K562 (cell line): ENCODE data around the gene CYB5D1. TPM values are rescaled to one million over a fixed set of nuclear protein-coding genes. Genes with fewer than 3 reads are reported as not detected.

Experiments used
- ATAC-seq: fragments of 200-7000 bp; cut with Tn5 transposase; 3 replicates; pipeline ENCODE4 v1.9.1; 2020; ENCODE audit warnings: moderate library complexity
- BruUV-seq: library from RNA; stranded (reverse); fragments of 400-500 nt; replicated peaks from 2 replicates; lab custom pipeline; 2021; lab: Mats Ljungman, UMichigan
- CTCF ChIA-PET: fragments of 300-600 bp; formaldehyde crosslinking; extraction: SDS; loops from one replicate; lab custom pipeline; 2021; ENCODE audit warnings: low intra/inter-chr PET ratio; lab: Yijun Ruan, JAX
- POLR2A ChIA-PET: fragments of 300-600, 350-650 bp; sonication (Branson Sonifier 250); formaldehyde crosslinking; extraction: SDS; loops from one replicate; lab custom pipeline; 2021; ENCODE audit warnings: antibody characterized with exemption, inconsistent platforms; lab: Yijun Ruan, JAX
- DNase-seq, 4 experiments: peaks; one replicate each; pipeline versions ENCODE4 v3.0.0 to v3.0.0-alpha.2; 2011 to 2018; ENCODE audit warnings: low spot score in 3 of 4, mixed read lengths in 3 of 4; ENCODE audit errors: extremely low read depth in 1 of 4
- FAIRE-seq: peaks from 2 replicates; lab custom pipeline; 2011; peaks lifted over from hg19 to GRCh38; lab: Jason Lieb, UNC
- H2AFZ ChIP-seq: 2 replicates; pipeline ENCODE4 v1.6.0; 2011; ENCODE audit warnings: low read depth, low read length, control low read depth, inconsistent platforms
- H3K27ac ChIP-seq: fragments of 200-600 bp; 3 replicates; pipeline ENCODE4 v1.8.0; 2011; ENCODE audit warnings: low read depth, mild to moderate bottlenecking, control low read depth, inconsistent platforms, low read length, moderate library complexity, mixed read lengths; ENCODE audit errors: extremely low read depth
- H3K27me3 ChIP-seq, 2 experiments: fragments of 300-600 bp in 1 of 2; 2 replicates in 1 of 2; 3 replicates in 1 of 2; pipeline versions ENCODE4 v1.6.0 to v1.8.0; 2011; ENCODE audit warnings: inconsistent platforms in 2 of 2, low read length in 2 of 2, mild to moderate bottlenecking in 1 of 2, mixed read lengths in 1 of 2, moderate library complexity in 1 of 2; ENCODE audit not compliant: control insufficient read depth in 2 of 2, insufficient read depth in 2 of 2
- H3K36me3 ChIP-seq: fragments of 300-600 bp; 3 replicates; pipeline ENCODE4 v1.8.0; 2011; ENCODE audit warnings: mild to moderate bottlenecking, low read length, inconsistent platforms; ENCODE audit not compliant: control insufficient read depth, insufficient read depth
- H3K4me1 ChIP-seq, 2 experiments: fragments of 200-600 bp in 1 of 2; replicated peaks in 1 of 2; 2 replicates in 1 of 2; 3 replicates in 1 of 2; pipeline versions ENCODE4 v1.5.1 to v1.8.0; 2011; ENCODE audit warnings: inconsistent platforms in 2 of 2, low read length in 2 of 2, mild to moderate bottlenecking in 1 of 2, mixed read lengths in 1 of 2, moderate library complexity in 1 of 2; ENCODE audit not compliant: control insufficient read depth in 2 of 2, insufficient read depth in 2 of 2
- H3K4me2 ChIP-seq: 2 replicates; pipeline ENCODE4 v1.6.1; 2011; ENCODE audit warnings: low read length, control low read depth, inconsistent platforms, mixed read lengths; ENCODE audit not compliant: insufficient read depth
- H3K4me3 ChIP-seq: fragments of 200-600 bp; sonication (generic), shearing (Covaris generic); 2 replicates; pipeline ENCODE4 v1.5.1; 2016; ENCODE audit warnings: control low read depth, inconsistent platforms
- H3K79me2 ChIP-seq: fragments of 200-600 bp; 3 replicates; pipeline ENCODE4 v1.8.0; 2011; ENCODE audit warnings: low read length, inconsistent platforms; ENCODE audit not compliant: control insufficient read depth, insufficient read depth
- H3K9ac ChIP-seq, 2 experiments: 2 replicates each; pipeline versions ENCODE4 v1.6.0 to v1.6.1; 2011; ENCODE audit warnings: low read depth in 2 of 2, low read length in 2 of 2, control low read depth in 1 of 2, inconsistent platforms in 1 of 2, mild to moderate bottlenecking in 1 of 2, mixed read lengths in 1 of 2; ENCODE audit not compliant: insufficient read depth in 1 of 2
- H3K9me1 ChIP-seq: one replicate; pipeline ENCODE4 v1.6.0; 2011; ENCODE audit warnings: inconsistent platforms, mild to moderate bottlenecking, low read length, moderate library complexity; ENCODE audit not compliant: control insufficient read depth, insufficient read depth
- H3K9me3 ChIP-seq: replicated peaks from 2 replicates; pipeline ENCODE4 v1.5.1; 2011; ENCODE audit warnings: low read depth, low read length, inconsistent platforms; ENCODE audit not compliant: control insufficient read depth, insufficient read depth
- H4K20me1 ChIP-seq: replicated peaks from 2 replicates; pipeline ENCODE4 v1.6.1; 2011; ENCODE audit warnings: low read length, inconsistent platforms, mixed read lengths; ENCODE audit not compliant: control insufficient read depth, insufficient read depth
- E2F3 ChIP-seq: fragments of 250-450 bp; sonication (Bioruptor Pico); IDR thresholded peaks from 2 replicates; pipeline ENCODE4 v1.4.0; 2020; ENCODE audit warnings: mild to moderate bottlenecking
- ERF ChIP-seq: fragments of 450-650 bp; formaldehyde crosslinking; IDR thresholded peaks from 2 replicates; pipeline ENCODE4 v1.4.0; 2020; ENCODE audit warnings: mild to moderate bottlenecking, mixed read lengths
- MAFF ChIP-seq: IDR thresholded peaks from 2 replicates; pipeline ENCODE4 v1.6.1; 2012; ENCODE audit warnings: low read length, improper control_type of control experiment
- STAT5A ChIP-seq: IDR thresholded peaks from 2 replicates; pipeline ENCODE4 v1.6.1; 2012; ENCODE audit warnings: low read length, inconsistent platforms, borderline replicate concordance
- ZNF224 ChIP-seq: sonication (generic); formaldehyde crosslinking; IDR thresholded peaks from 2 replicates; pipeline ENCODE4 v1.8.0; 2022; ENCODE audit warnings: mild to moderate bottlenecking, missing genetic modification reagents
- ZNF583 ChIP-seq: fragments of 250-450 bp; sonication (Bioruptor Pico); IDR thresholded peaks from 2 replicates; pipeline ENCODE4 v1.4.0; 2020
- WGBS: fragments of 100-300 bp; shearing (Covaris generic); methylation state at CpG from one replicate; pipeline ENCODE4 v1.1.6; 2016; ENCODE audit warnings: low coverage, mixed read lengths; ENCODE audit not compliant: insufficient coverage; ENCODE audit errors: missing lambda C conversion rate; 5-methylcytosine and 5-hydroxymethylcytosine counted together
- in situ Hi-C: fragments of 300-500 bp; cut with MboI; formaldehyde crosslinking; loops from 4 replicates; pipeline ENCODE4 v1.15.0; 2018; ENCODE audit warnings: inconsistent platforms, mixed read lengths
- intact Hi-C: fragments of 100-400 bp; cut with micrococcal nuclease; formaldehyde crosslinking; loops from 2 replicates; pipeline ENCODE4 v1.14.2; 2022
- polyA plus RNA-seq, 8 experiments: library from polyadenylated mRNA; depleted of rRNA in 4 of 8; stranded (reverse) in 5 of 8; unstranded in 3 of 8; fragments of >200 nt; fragmentation: Nextera tagmentation in 2 of 8; fragmentation: Illumina TruSeq in 1 of 8; extraction: Ambion mirVana in 2 of 8; extraction: Trizol in 1 of 8; gene quantifications; 2 replicates each; pipeline versions ENCODE4 v1.2.1 to v1.2.3, GENCODE V29; 2011 to 2014; ENCODE audit warnings: inconsistent platforms in 1 of 8, missing spikeins in 1 of 8
- total RNA-seq, 7 experiments: library from RNA; depleted of rRNA in 6 of 7; stranded (reverse); fragments of >200 nt in 6 of 7; fragmentation: Illumina TruSeq in 2 of 7; extraction: Trizol in 2 of 7; gene quantifications; 2 replicates each; pipeline versions ENCODE4 v1.2.1 to v1.2.3, GENCODE V29; 2011 to 2021; ENCODE audit warnings: low replicate concordance in 1 of 7
- TF ChIP-seq, protein P1 (sequence below): sonication (generic); formaldehyde crosslinking; IDR thresholded peaks from 2 replicates; pipeline ENCODE4 v1.8.0; 2022; ENCODE audit warnings: missing genetic modification reagents, mild to moderate bottlenecking, borderline replicate concordance
- TF ChIP-seq, protein P2 (sequence below): fragments of 250-450 bp; sonication (Bioruptor Pico); IDR thresholded peaks from 2 replicates; pipeline ENCODE4 v1.8.0; 2022; ENCODE audit warnings: moderate library complexity, mild to moderate bottlenecking, inconsistent platforms
- TF ChIP-seq, protein P3 (sequence below): fragments of 250-450 bp; sonication (Bioruptor Pico); IDR thresholded peaks from 2 replicates; pipeline ENCODE4 v1.5.1; 2021; ENCODE audit warnings: mild to moderate bottlenecking

Gene CYB5D1
- total and polyA plus RNA-seq, 9 of the 15 experiments (the other 6 are each of a cell fraction or from before 2014, with no cell fraction given), result 2.4 to 7.9 (median 5.7) TPM

DNA sequence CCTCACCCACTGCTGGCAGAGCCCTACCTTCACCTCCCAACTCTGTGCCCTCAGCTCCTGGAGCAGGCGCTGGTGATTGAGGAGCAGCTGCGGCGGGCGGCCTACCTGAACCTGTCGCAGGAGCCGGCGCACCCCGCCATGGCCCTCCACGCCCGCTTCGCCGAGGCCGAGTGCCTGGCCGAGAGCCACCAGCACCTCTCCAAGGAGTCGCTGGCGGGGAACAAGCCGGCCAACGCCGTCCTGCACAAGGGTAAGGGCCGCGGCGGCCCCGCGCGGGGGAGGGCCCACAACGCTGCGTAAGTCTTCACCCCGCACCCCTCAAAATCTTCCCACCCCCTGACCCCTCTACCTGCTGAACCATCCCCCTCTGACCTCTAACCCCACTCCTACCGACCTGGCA, 51.3 kb downstream of the CYB5D1 start:
- H3K9ac ChIP-seq, result no peak overlapping the region
- DNase-seq (no peak), ATAC-seq (no peak), FAIRE-seq (no peak)
- no peaks in the 10 kb centered on the region for H3K79me2 ChIP-seq
- POLR2A ChIA-PET, result no interaction called here
- no peak overlapping the region for H3K4me2 ChIP-seq
- TF ChIP-seq ZNF583 (CRISPR knock-in tag) (no peak), MAFF (no peak), STAT5A (no peak), E2F3 (CRISPR knock-in tag) (no peak), ERF (no peak), ZNF224 (no peak)
- TF ChIP-seq, protein P1, sequence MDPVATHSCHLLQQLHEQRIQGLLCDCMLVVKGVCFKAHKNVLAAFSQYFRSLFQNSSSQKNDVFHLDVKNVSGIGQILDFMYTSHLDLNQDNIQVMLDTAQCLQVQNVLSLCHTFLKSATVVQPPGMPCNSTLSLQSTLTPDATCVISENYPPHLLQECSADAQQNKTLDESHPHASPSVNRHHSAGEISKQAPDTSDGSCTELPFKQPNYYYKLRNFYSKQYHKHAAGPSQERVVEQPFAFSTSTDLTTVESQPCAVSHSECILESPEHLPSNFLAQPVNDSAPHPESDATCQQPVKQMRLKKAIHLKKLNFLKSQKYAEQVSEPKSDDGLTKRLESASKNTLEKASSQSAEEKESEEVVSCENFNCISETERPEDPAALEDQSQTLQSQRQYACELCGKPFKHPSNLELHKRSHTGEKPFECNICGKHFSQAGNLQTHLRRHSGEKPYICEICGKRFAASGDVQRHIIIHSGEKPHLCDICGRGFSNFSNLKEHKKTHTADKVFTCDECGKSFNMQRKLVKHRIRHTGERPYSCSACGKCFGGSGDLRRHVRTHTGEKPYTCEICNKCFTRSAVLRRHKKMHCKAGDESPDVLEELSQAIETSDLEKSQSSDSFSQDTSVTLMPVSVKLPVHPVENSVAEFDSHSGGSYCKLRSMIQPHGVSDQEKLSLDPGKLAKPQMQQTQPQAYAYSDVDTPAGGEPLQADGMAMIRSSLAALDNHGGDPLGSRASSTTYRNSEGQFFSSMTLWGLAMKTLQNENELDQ, result no peak
- TF ChIP-seq, protein P2, sequence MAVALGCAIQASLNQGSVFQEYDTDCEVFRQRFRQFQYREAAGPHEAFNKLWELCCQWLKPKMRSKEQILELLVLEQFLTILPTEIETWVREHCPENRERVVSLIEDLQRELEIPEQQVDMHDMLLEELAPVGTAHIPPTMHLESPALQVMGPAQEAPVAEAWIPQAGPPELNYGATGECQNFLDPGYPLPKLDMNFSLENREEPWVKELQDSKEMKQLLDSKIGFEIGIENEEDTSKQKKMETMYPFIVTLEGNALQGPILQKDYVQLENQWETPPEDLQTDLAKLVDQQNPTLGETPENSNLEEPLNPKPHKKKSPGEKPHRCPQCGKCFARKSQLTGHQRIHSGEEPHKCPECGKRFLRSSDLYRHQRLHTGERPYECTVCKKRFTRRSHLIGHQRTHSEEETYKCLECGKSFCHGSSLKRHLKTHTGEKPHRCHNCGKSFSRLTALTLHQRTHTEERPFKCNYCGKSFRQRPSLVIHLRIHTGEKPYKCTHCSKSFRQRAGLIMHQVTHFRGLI, result no peak
- TF ChIP-seq, protein P3, sequence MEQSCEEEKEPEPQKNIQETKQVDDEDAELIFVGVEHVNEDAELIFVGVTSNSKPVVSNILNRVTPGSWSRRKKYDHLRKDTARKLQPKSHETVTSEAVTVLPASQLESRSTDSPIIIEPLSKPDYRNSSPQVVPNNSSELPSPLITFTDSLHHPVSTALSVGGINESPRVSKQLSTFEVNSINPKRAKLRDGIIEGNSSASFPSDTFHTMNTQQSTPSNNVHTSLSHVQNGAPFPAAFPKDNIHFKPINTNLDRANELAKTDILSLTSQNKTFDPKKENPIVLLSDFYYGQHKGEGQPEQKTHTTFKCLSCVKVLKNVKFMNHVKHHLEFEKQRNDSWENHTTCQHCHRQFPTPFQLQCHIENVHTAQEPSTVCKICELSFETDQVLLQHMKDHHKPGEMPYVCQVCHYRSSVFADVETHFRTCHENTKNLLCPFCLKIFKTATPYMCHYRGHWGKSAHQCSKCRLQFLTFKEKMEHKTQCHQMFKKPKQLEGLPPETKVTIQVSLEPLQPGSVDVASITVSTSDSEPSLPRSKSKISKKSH (CRISPR knock-in tag), result no peak
- peaks cover 38% of the 10 kb centered on the region; the same call in 2 of the 3 replicates for H3K36me3 ChIP-seq
- 100% methylated on average over 1 of the region's 29 CpGs for WGBS
- peaks cover 0 to 1% of the 10 kb centered on the region in 2 experiments; a peak in 1 of 5 replicates for H3K4me1 ChIP-seq
- no peak overlapping the region for H3K4me3 ChIP-seq
- H2AFZ ChIP-seq, result no peak overlapping the region
- no peaks in the 10 kb centered on the region for H3K9me3 ChIP-seq
- CTCF ChIA-PET, result no interaction called here
- in situ Hi-C loops, result no loop called here
- H4K20me1 ChIP-seq, result no peaks in the 10 kb centered on the region
- H3K27me3 ChIP-seq, result no peaks in the 10 kb centered on the region
- no TSS peak for BruUV-seq
- no peak overlapping the region for H3K27ac ChIP-seq
- intact Hi-C loops, result no loop called here
- H3K9me1 ChIP-seq, result no peaks in the 10 kb centered on the region
